Cardiac septum (tissue), 1 donor: ENCODE results near the gene PTPRE. TPM values are rescaled to one million over a fixed set of nuclear protein-coding genes. Genes with fewer than 3 reads are reported as not detected.

Experiments
- DNase-seq: peaks from one replicate; pipeline ENCODE4 v3.0.0-alpha.2; 2020; ENCODE audit warnings: low spot score
- intact Hi-C: fragments of 100-400 bp; cut with DNase I; formaldehyde crosslinking; loops from one replicate; pipeline ENCODE4 v1.14.0; 2022
- long read RNA-seq: library from polyadenylated mRNA; unstranded; transcript quantifications from one replicate; pipeline ENCODE4 v2.0.0, GENCODE V29; 2021
- total RNA-seq: library from RNA; stranded (reverse); fragmentation: NEBNext Ultra II Directional; extraction: Animal tissue kit (Norgen Biotek cat#: 25700); gene quantifications from one replicate; pipeline ENCODE4 v1.2.1, GENCODE V29; 2021
- donor health status: DM: no; HTN: no; CAD: no.

PTPRE gene
- 51.1 TPM for total RNA-seq
- long read RNA-seq, full-length matches to known transcripts, result 4 of 89 reads
- long read RNA-seq, partial matches to known transcripts, result 29 of 89 reads
- long read RNA-seq, other reads (novel, unspliced or antisense), result 56 of 89 reads

- intact Hi-C loops, result loop anchor here (1.0 kb wide), 2 partner anchors 105 to 163 kb away; no protein-coding TSS in a partner anchor
- peak; percentile 91 for DNase-seq
Measured at GRCh38 chr10:127906548-127907377, at the start of gene PTPRE. Gene PTPRE, plus strand, starts transcription at chr10:127907103. Its CDS starts 133,779 bp downstream, at chr10:128040882.

GRCh38 chr10:127860592-127860991 is 46.3 kb upstream of the PTPRE start:
- intact Hi-C loops, result no loop called here
- no peak for DNase-seq

- intact Hi-C loops, result no loop called here
Measured at GRCh38 chr10:127863231-127863825, 43.6 kb upstream of the PTPRE start.

GRCh38 chr10:127866276-127867013 is 40.5 kb upstream of the PTPRE start:
- intact Hi-C loops, result no loop called here

More at GRCh38 chr10:127863231-127863825, 43.6 kb upstream of the PTPRE start:
- DNase-seq, result no peak

GRCh38 chr10:127867805-127868204 is 39.1 kb upstream of the PTPRE start:
- intact Hi-C loops, result no loop called here
- no peak for DNase-seq

More at GRCh38 chr10:127866276-127867013, 40.5 kb upstream of the PTPRE start:
- peak; percentile 14 for DNase-seq

- no peak for DNase-seq
- intact Hi-C loops, result no loop called here
Measured at GRCh38 chr10:127869329-127869728, 37.6 kb upstream of the PTPRE start.

GRCh38 chr10:127871631-127872010 is 35.3 kb upstream of the PTPRE start:
- intact Hi-C loops, result no loop called here

GRCh38 chr10:127872011-127872761 is 34.7 kb upstream of the PTPRE start:
- intact Hi-C loops, result no loop called here
- DNase-seq, result no peak

More at GRCh38 chr10:127871631-127872010, 35.3 kb upstream of the PTPRE start:
- no peak for DNase-seq

- no peak for DNase-seq
- intact Hi-C loops, result no loop called here
Measured at GRCh38 chr10:127872871-127873600, 33.9 kb upstream of the PTPRE start.

GRCh38 chr10:127873901-127874470 is 32.9 kb upstream of the PTPRE start:
- intact Hi-C loops, result no loop called here
- DNase-seq, result no peak

- DNase-seq, result no peak
- intact Hi-C loops, result no loop called here
Measured at GRCh38 chr10:127874671-127875448, 32.0 kb upstream of the PTPRE start.

GRCh38 chr10:127875449-127875765 is 31.5 kb upstream of the PTPRE start:
- intact Hi-C loops, result no loop called here
- no peak for DNase-seq

GRCh38 chr10:127875916-127876315 is 31.0 kb upstream of the PTPRE start:
- intact Hi-C loops, result no loop called here
- no peak for DNase-seq

- no peak for DNase-seq
- intact Hi-C loops, result no loop called here
Measured at GRCh38 chr10:127877116-127877515, 29.8 kb upstream of the PTPRE start.

GRCh38 chr10:127877699-127878098 is 29.2 kb upstream of the PTPRE start:
- no peak for DNase-seq
- intact Hi-C loops, result no loop called here

GRCh38 chr10:127878475-127879055 is 28.3 kb upstream of the PTPRE start:
- DNase-seq, result no peak
- intact Hi-C loops, result no loop called here

GRCh38 chr10:127880557-127880956 is 26.3 kb upstream of the PTPRE start:
- intact Hi-C loops, result no loop called here
- no peak for DNase-seq
